ENCODE data around the gene OMP.

Gene OMP

GRCh38 chr11:77102246-77103210 is at the start of gene OMP:
TSS of gene OMP (plus strand) at chr11:77102840. CDS start at chr11:77102840, 0 bp downstream.
- H3K9me3 ChIP-seq (ENCODE audit: control insufficient read depth, insufficient read depth, low read depth, low read length) = no peaks in the 10 kb centered on the region
- no peaks in the 10 kb centered on the region for H3K27me3 ChIP-seq (ENCODE audit: control insufficient read depth, insufficient read depth, low read length)
- no peak within 1 kb of the TSS for H3K9ac ChIP-seq (ENCODE audit: low read length)
- no peak within 1 kb of the TSS for H3K27ac ChIP-seq (ENCODE audit: low read depth, low read length)
- H3K36me3 ChIP-seq (ENCODE audit: control insufficient read depth, insufficient read depth, low read length) = no peaks in the 10 kb centered on the region
- no peaks in the 10 kb centered on the region for H3K4me1 ChIP-seq (ENCODE audit: control insufficient read depth, insufficient read depth, low read length)
- no peak within 1 kb of the TSS for H3K4me3 ChIP-seq (ENCODE audit: low read depth, low read length)

DNA sequence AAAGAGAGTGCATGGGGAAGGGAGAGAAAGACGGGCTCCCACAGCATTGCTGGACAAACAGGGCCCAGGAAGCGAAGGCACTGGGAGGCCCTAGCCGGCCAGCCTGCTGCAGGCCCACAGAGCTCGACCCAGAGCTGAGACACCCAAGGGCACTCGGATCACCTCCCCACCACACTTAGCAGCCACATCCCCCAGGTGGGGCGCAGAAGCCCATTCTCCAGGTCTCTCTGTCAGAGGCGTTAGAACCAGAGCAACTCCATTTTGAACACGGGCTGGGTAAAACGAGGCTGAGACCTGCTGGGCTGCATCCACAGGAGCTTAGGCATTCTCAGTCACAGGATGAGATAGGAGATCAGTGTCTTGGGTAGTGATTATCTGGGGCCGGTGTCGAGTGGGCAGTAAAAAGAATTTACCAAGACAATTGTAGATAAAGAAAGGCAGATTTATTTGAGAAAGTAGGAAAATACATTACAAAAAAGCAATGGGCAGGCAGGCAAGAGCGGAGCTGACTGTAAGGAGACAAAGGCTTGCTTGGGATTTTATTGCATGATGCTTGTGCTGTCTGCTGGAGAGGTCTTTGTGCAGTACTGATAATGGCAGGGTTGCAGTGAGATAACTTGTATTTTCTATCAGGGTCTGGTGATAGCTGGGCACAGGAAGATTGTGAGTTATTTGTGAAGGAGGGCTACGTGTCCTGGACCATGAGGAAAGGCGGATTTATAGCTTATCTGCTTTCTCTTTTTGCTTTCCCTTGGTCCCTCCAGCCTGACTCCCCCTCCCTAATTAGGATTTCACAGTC is 49.2 kb upstream of the OMP start:
- Histone ChIP-seq H3K36me3 (ENCODE audit: control insufficient read depth, insufficient read depth, low read length) (no peaks in the 10 kb centered on the region), H3K4me3 (ENCODE audit: low read depth, low read length) (no peak overlapping the region), H3K27me3 (ENCODE audit: control insufficient read depth, insufficient read depth, low read length) (no peaks in the 10 kb centered on the region), H3K9me3 (ENCODE audit: control insufficient read depth, insufficient read depth, low read depth, low read length) (peaks cover 16% of the 10 kb centered on the region; the same call in 1 of the 2 replicates), H3K4me1 (ENCODE audit: control insufficient read depth, insufficient read depth, low read length) (no peaks in the 10 kb centered on the region), H3K9ac (ENCODE audit: low read length) (no peak overlapping the region), H3K27ac (ENCODE audit: low read depth, low read length) (no peak overlapping the region)

DNA sequence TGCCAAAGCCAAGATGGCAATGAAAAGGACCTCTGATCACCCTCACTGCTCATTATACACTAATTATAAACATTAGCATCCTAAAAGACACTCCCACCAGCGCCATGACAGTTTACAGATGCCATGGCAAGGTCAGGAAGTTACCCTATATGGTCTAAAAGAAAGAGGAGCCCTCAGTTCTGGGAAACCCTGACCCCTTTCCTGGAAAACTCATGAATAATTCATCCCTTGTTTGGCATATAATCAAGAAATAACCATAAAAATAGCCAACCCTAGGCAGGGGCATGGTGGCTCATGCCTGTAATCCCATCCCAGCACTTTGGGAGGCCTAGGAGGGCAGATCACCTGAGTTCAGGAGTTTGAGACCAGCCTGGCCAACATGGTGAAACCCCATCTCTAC is 48.6 kb upstream of the OMP start:
- Histone ChIP-seq H3K9ac (ENCODE audit: low read length) (no peak overlapping the region), H3K4me1 (ENCODE audit: control insufficient read depth, insufficient read depth, low read length) (no peaks in the 10 kb centered on the region), H3K4me3 (ENCODE audit: low read depth, low read length) (no peak overlapping the region), H3K27ac (ENCODE audit: low read depth, low read length) (no peak overlapping the region), H3K27me3 (ENCODE audit: control insufficient read depth, insufficient read depth, low read length) (no peaks in the 10 kb centered on the region), H3K9me3 (ENCODE audit: control insufficient read depth, insufficient read depth, low read depth, low read length) (peaks cover 16% of the 10 kb centered on the region; the same call in 1 of the 2 replicates), H3K36me3 (ENCODE audit: control insufficient read depth, insufficient read depth, low read length) (no peaks in the 10 kb centered on the region)

- Histone ChIP-seq H3K4me3 (ENCODE audit: low read depth, low read length) (no peak overlapping the region), H3K36me3 (ENCODE audit: control insufficient read depth, insufficient read depth, low read length) (no peaks in the 10 kb centered on the region), H3K4me1 (ENCODE audit: control insufficient read depth, insufficient read depth, low read length) (no peaks in the 10 kb centered on the region), H3K27ac (ENCODE audit: low read depth, low read length) (no peak overlapping the region), H3K9me3 (ENCODE audit: control insufficient read depth, insufficient read depth, low read depth, low read length) (peaks cover 16% of the 10 kb centered on the region; the same call in 1 of the 2 replicates), H3K9ac (ENCODE audit: low read length) (no peak overlapping the region), H3K27me3 (ENCODE audit: control insufficient read depth, insufficient read depth, low read length) (no peaks in the 10 kb centered on the region)
These were observed 47.5 kb upstream of the OMP start for GRCh38 chr11:77055101-77055561.

- no peak overlapping the region for H3K27ac ChIP-seq (ENCODE audit: low read depth, low read length)
- H3K4me3 ChIP-seq (ENCODE audit: low read depth, low read length) = no peak overlapping the region
- peaks cover 16% of the 10 kb centered on the region; the same call in 1 of the 2 replicates for H3K9me3 ChIP-seq (ENCODE audit: control insufficient read depth, insufficient read depth, low read depth, low read length)
These were observed 46.7 kb upstream of the OMP start for GRCh38 chr11:77055913-77056312.

DNA sequence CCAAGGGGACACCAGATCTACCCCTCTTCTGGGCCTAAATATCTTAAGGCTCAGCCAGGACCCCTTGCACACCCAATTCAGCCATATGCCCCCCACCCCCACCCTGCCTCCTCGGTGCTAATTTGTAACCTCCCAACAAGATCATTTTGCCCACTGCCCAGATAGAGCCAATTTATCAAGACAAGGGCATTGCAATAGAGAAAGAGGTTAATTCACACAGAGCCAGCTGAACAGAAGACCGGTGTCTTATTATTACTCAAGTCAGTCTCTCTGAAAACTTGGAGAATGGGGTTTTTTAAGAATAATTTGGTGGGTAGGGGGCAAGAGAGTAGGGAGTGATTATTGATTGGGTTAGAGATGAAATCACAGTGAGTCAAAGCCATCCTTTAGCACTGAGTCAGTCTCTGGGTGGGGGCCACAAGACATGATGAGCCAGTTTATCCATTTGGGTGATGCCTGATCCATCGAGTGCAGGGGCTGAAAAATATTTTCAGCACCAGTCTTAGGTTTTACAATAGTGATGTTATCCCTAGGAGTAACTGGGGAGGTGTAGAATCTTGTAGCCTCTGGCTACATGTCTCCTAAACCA is 45.7 kb upstream of the OMP start:
- Histone ChIP-seq H3K4me1 (ENCODE audit: control insufficient read depth, insufficient read depth, low read length) (no peaks in the 10 kb centered on the region), H3K27me3 (ENCODE audit: control insufficient read depth, insufficient read depth, low read length) (no peaks in the 10 kb centered on the region), H3K4me3 (ENCODE audit: low read depth, low read length) (no peak overlapping the region), H3K27ac (ENCODE audit: low read depth, low read length) (no peak overlapping the region), H3K36me3 (ENCODE audit: control insufficient read depth, insufficient read depth, low read length) (no peaks in the 10 kb centered on the region), H3K9me3 (ENCODE audit: control insufficient read depth, insufficient read depth, low read depth, low read length) (peaks cover 16% of the 10 kb centered on the region; the same call in 1 of the 2 replicates), H3K9ac (ENCODE audit: low read length) (no peak overlapping the region)

More at GRCh38 chr11:77055913-77056312, 46.7 kb upstream of the OMP start:
- Histone ChIP-seq H3K9ac (ENCODE audit: low read length) (no peak overlapping the region), H3K27me3 (ENCODE audit: control insufficient read depth, insufficient read depth, low read length) (no peaks in the 10 kb centered on the region), H3K36me3 (ENCODE audit: control insufficient read depth, insufficient read depth, low read length) (no peaks in the 10 kb centered on the region), H3K4me1 (ENCODE audit: control insufficient read depth, insufficient read depth, low read length) (no peaks in the 10 kb centered on the region)

DNA sequence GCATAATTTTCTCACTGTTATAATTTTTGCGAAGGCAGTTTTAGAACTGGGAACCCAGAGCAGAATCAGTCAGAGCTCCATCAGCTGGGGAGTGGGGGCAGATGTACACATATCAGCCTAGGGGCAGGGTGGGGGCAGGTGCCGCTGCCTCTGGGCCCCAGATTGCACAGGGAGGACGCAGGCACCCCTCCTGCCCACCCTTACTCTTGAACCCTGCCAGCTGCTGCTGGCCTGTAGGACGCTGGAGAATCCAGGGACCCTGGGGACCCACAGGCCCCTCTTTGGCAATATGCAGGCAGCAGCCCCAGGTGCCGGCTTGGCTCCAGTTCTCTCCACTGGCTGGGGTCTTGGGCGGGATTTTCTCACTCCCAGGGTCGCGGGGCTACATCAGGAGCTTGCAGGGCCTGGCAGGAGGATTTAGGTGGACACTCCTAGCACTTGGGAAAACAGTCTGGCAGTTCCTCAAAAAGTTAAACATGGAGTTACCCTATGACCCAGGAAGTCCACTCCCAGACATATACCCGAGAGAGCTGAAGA is 44.6 kb upstream of the OMP start:
- Histone ChIP-seq H3K4me3 (ENCODE audit: low read depth, low read length) (no peak overlapping the region), H3K27ac (ENCODE audit: low read depth, low read length) (no peak overlapping the region), H3K9me3 (ENCODE audit: control insufficient read depth, insufficient read depth, low read depth, low read length) (peaks cover 16% of the 10 kb centered on the region; the same call in 1 of the 2 replicates), H3K36me3 (ENCODE audit: control insufficient read depth, insufficient read depth, low read length) (no peaks in the 10 kb centered on the region), H3K9ac (ENCODE audit: low read length) (no peak overlapping the region), H3K4me1 (ENCODE audit: control insufficient read depth, insufficient read depth, low read length) (no peaks in the 10 kb centered on the region), H3K27me3 (ENCODE audit: control insufficient read depth, insufficient read depth, low read length) (no peaks in the 10 kb centered on the region)

GRCh38 chr11:77058900-77059299 is 43.7 kb upstream of the OMP start:
- Histone ChIP-seq H3K4me1 (ENCODE audit: control insufficient read depth, insufficient read depth, low read length) (no peaks in the 10 kb centered on the region), H3K27ac (ENCODE audit: low read depth, low read length) (no peak overlapping the region), H3K9me3 (ENCODE audit: control insufficient read depth, insufficient read depth, low read depth, low read length) (peaks cover 13% of the 10 kb centered on the region; the same call in 1 of the 2 replicates), H3K4me3 (ENCODE audit: low read depth, low read length) (no peak overlapping the region), H3K36me3 (ENCODE audit: control insufficient read depth, insufficient read depth, low read length) (no peaks in the 10 kb centered on the region), H3K9ac (ENCODE audit: low read length) (no peak overlapping the region), H3K27me3 (ENCODE audit: control insufficient read depth, insufficient read depth, low read length) (no peaks in the 10 kb centered on the region)

DNA sequence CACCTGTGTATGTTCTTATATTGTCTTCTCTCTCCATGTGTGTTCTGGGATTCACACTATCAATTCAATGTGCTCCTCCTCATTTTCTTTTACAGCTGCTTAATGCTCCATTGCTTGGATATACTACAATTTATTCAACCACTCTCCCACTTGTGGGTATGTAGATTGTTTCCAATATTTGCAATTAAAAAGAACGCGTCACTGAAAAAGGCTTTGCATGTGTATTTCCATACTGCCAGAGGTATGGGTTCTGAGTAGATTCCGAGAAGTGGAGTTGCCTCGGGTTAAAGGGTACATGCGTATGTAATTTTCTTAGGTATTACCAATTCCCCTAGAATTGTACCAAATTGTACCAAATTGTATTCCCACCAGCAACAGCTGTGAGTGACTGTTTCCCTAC is 42.8 kb upstream of the OMP start:
- Histone ChIP-seq H3K9ac (ENCODE audit: low read length) (no peak overlapping the region), H3K36me3 (ENCODE audit: control insufficient read depth, insufficient read depth, low read length) (no peaks in the 10 kb centered on the region), H3K27me3 (ENCODE audit: control insufficient read depth, insufficient read depth, low read length) (peaks cover 3% of the 10 kb centered on the region; the same call in 1 of the 2 replicates), H3K27ac (ENCODE audit: low read depth, low read length) (no peak overlapping the region), H3K9me3 (ENCODE audit: control insufficient read depth, insufficient read depth, low read depth, low read length) (peaks cover 10% of the 10 kb centered on the region; the same call in 1 of the 2 replicates), H3K4me1 (ENCODE audit: control insufficient read depth, insufficient read depth, low read length) (no peaks in the 10 kb centered on the region), H3K4me3 (ENCODE audit: low read depth, low read length) (no peak overlapping the region)

GRCh38 chr11:77060234-77060633 is 42.4 kb upstream of the OMP start:
- H3K27me3 ChIP-seq (ENCODE audit: control insufficient read depth, insufficient read depth, low read length) = peaks cover 7% of the 10 kb centered on the region; the same call in 1 of the 2 replicates
- H3K4me3 ChIP-seq (ENCODE audit: low read depth, low read length) = no peak overlapping the region
- no peaks in the 10 kb centered on the region for H3K4me1 ChIP-seq (ENCODE audit: control insufficient read depth, insufficient read depth, low read length)
- peaks cover 10% of the 10 kb centered on the region; the same call in 1 of the 2 replicates for H3K9me3 ChIP-seq (ENCODE audit: control insufficient read depth, insufficient read depth, low read depth, low read length)
- H3K9ac ChIP-seq (ENCODE audit: low read length) = no peak overlapping the region
- no peaks in the 10 kb centered on the region for H3K36me3 ChIP-seq (ENCODE audit: control insufficient read depth, insufficient read depth, low read length)
- no peak overlapping the region for H3K27ac ChIP-seq (ENCODE audit: low read depth, low read length)
